PFSK-1 (cell line): Measurements from ENCODE around the gene TFEC.

Source experiments
- FOXP2 ChIP-seq: optimal IDR thresholded peaks from 2 replicates; pipeline ENCODE3; 2011; ENCODE audit warnings: borderline replicate concordance, control low read depth, inconsistent platforms; ENCODE audit not compliant: insufficient read depth; ENCODE audit errors: extremely low read length, extremely low read depth
- POLR2AphosphoS5 ChIP-seq: IDR thresholded peaks from 2 replicates; pipeline ENCODE4 v1.6.1; 2012; ENCODE audit warnings: low read depth, mild to moderate bottlenecking, control low read depth, low read length, moderate library complexity
- SIN3A ChIP-seq: IDR thresholded peaks from 2 replicates; pipeline ENCODE4 v1.6.1; 2012; ENCODE audit warnings: mild to moderate bottlenecking, low read length, moderate library complexity, borderline replicate concordance; ENCODE audit not compliant: insufficient read depth
- TAF1 ChIP-seq: IDR thresholded peaks from 2 replicates; pipeline ENCODE4 v1.6.1; 2012; ENCODE audit warnings: low read length, control low read depth, borderline replicate concordance; ENCODE audit not compliant: insufficient read depth
- TF ChIP-seq, protein P1 (sequence below), 2 experiments: IDR thresholded peaks; 2 replicates each; pipeline versions ENCODE4 v1.6.1 to v1.8.0; 2011 to 2012; ENCODE audit warnings: low read depth in 2 of 2, low read length in 2 of 2, control low read depth in 1 of 2, inconsistent platforms in 1 of 2, mild to moderate bottlenecking in 1 of 2, moderate library complexity in 1 of 2; ENCODE audit not compliant: insufficient read depth in 1 of 2

TFEC gene

DNA sequence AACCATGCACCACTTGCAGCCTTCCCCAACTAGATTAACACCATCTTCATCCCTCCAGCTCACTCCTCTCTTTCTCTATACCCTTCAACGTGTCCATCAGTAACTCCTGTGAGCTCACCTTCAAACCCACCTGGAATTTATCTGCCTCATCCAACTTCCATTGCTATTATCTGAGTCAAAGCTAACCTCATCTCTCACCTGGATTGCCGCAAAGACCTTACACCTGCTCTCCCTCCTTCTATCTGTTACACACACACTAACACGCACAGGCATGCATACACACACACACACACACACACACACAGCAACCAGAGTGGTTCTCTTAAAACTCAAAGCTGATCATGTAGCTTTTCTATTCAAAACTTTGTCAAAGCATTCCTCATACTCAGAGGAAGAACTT, 3.8 kb upstream of the TFEC start:
- TF ChIP-seq TAF1 (no peak), POLR2AphosphoS5 (no peak), SIN3A (no peak), FOXP2 (no peak)
- TF ChIP-seq, protein P1, sequence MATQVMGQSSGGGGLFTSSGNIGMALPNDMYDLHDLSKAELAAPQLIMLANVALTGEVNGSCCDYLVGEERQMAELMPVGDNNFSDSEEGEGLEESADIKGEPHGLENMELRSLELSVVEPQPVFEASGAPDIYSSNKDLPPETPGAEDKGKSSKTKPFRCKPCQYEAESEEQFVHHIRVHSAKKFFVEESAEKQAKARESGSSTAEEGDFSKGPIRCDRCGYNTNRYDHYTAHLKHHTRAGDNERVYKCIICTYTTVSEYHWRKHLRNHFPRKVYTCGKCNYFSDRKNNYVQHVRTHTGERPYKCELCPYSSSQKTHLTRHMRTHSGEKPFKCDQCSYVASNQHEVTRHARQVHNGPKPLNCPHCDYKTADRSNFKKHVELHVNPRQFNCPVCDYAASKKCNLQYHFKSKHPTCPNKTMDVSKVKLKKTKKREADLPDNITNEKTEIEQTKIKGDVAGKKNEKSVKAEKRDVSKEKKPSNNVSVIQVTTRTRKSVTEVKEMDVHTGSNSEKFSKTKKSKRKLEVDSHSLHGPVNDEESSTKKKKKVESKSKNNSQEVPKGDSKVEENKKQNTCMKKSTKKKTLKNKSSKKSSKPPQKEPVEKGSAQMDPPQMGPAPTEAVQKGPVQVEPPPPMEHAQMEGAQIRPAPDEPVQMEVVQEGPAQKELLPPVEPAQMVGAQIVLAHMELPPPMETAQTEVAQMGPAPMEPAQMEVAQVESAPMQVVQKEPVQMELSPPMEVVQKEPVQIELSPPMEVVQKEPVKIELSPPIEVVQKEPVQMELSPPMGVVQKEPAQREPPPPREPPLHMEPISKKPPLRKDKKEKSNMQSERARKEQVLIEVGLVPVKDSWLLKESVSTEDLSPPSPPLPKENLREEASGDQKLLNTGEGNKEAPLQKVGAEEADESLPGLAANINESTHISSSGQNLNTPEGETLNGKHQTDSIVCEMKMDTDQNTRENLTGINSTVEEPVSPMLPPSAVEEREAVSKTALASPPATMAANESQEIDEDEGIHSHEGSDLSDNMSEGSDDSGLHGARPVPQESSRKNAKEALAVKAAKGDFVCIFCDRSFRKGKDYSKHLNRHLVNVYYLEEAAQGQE (IDR thresholded peaks at IDR 0.05; ENCODE audit: insufficient read depth in 1 of 2, low read depth in 2 of 2, low read length in 2 of 2), result no peak

DNA sequence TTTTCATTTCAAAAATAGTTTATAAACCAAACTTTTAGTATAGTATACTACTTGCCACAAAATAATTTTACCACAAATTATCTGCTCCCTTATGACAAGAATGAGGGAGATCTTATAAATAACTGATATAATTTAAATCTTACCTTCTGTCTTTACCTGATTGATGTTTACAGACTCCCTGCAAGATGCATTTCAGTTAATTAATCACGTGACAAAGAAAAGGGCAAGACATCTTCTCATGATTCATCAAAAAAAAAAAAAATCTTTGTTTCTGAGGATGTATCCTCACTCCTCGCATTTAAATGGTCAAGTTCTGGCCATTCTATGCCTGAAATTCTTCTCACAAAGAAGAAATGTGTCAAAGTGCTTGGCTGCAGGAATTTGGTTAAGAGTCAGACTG, 2.3 kb upstream of the TFEC start:
- TF ChIP-seq POLR2AphosphoS5, result no peak
- no peak for TF ChIP-seq SIN3A
- TF ChIP-seq, protein P1 (IDR thresholded peaks at IDR 0.05; ENCODE audit: insufficient read depth in 1 of 2, low read depth in 2 of 2, low read length in 2 of 2), result no peak
- TF ChIP-seq TAF1, result no peak
- TF ChIP-seq FOXP2, result no peak

DNA sequence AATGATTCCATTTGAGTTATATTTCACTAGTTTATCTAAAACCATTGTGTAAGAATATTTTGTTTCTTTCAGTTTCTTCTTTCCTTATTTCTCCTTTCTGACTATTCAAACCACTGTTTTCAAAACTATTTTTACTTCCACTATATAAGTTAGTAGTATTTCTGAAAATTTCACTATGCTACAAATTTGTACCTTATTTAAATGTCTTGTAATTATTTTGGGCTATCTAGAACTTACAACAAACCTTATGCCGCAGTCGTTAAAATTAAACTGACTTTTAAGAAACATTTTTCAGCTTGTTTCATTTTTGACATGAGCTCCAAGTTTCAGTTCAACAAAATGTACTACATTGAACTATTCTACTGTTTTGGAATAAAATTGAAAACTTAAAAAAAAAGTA, 1.8 kb downstream of the TFEC start:
- TF ChIP-seq POLR2AphosphoS5 (no peak), FOXP2 (no peak), SIN3A (no peak), TAF1 (no peak)
- TF ChIP-seq, protein P1 (IDR thresholded peaks at IDR 0.05; ENCODE audit: insufficient read depth in 1 of 2, low read depth in 2 of 2, low read length in 2 of 2), result no peak

DNA sequence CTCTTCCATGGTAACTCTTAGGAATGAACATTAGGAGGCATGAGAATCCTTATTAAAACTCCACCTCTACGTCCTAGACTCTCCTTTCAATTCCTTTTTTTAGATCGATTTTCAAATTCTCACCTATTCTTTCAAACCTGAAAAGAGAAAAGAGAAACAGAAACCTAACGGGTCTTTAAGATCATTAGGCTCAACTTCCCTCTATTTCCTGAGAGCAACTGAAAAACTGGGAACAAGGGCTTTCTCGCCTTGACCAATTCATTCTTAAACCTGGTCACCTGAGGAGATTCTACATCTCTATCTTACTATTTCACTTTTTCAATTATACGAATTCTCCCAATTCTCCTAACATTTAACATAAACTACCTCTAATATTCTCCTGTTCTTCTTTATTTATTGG, 2.8 kb downstream of the TFEC start:
- TF ChIP-seq, protein P1 (IDR thresholded peaks at IDR 0.05; ENCODE audit: insufficient read depth in 1 of 2, low read depth in 2 of 2, low read length in 2 of 2), result no peak
- no peak for TF ChIP-seq SIN3A
- TF ChIP-seq POLR2AphosphoS5, result no peak
- no peak for TF ChIP-seq FOXP2
- TF ChIP-seq TAF1, result no peak
